Nephron progenitor cell (in vitro differentiated cells): ENCODE measurements around the gene TEAD1.
A peak's percentile ranks its signal among the peaks of the same experiment; 100 is the strongest.

Experiments
- DNase-seq: peaks from one replicate; pipeline ENCODE4 v3.0.0; 2021
- H3K27ac Mint-ChIP-seq: 2 replicates; pipeline ENCODE4 v1.8.0; 2021; ENCODE audit warnings: mild to moderate bottlenecking, moderate library complexity, mixed read lengths
- H3K27me3 Mint-ChIP-seq: 2 replicates; pipeline ENCODE4 v1.8.0; 2021; ENCODE audit warnings: mild to moderate bottlenecking, low read depth, mixed read lengths; ENCODE audit not compliant: poor library complexity
- H3K36me3 Mint-ChIP-seq: 2 replicates; pipeline ENCODE4 v1.8.0; 2021; ENCODE audit warnings: low read depth, mixed read lengths
- H3K4me1 Mint-ChIP-seq: 2 replicates; pipeline ENCODE4 v1.8.0; 2021; ENCODE audit warnings: mixed read lengths
- H3K4me3 Mint-ChIP-seq: 2 replicates; pipeline ENCODE4 v1.8.0; 2021; ENCODE audit warnings: mild to moderate bottlenecking, moderate library complexity, mixed read lengths
- H3K9me3 Mint-ChIP-seq: 2 replicates; pipeline ENCODE4 v1.8.0; 2021; ENCODE audit warnings: mild to moderate bottlenecking, moderate library complexity, mixed read lengths
- TF ChIP-seq, protein P1 (sequence below): fragments of 200-600 bp; sonication (generic); IDR thresholded peaks from 2 replicates; pipeline ENCODE4 v1.5.0; 2021; ENCODE audit warnings: antibody characterized with exemption

Gene TEAD1

GRCh38 chr11:12890476-12890875 lies 216.3 kb downstream of the TEAD1 start:
- peaks cover 36% of the 10 kb centered on the region for H3K36me3 Mint-ChIP-seq
- H3K27me3 Mint-ChIP-seq: no peaks in the 10 kb centered on the region
- TF ChIP-seq, protein P1, sequence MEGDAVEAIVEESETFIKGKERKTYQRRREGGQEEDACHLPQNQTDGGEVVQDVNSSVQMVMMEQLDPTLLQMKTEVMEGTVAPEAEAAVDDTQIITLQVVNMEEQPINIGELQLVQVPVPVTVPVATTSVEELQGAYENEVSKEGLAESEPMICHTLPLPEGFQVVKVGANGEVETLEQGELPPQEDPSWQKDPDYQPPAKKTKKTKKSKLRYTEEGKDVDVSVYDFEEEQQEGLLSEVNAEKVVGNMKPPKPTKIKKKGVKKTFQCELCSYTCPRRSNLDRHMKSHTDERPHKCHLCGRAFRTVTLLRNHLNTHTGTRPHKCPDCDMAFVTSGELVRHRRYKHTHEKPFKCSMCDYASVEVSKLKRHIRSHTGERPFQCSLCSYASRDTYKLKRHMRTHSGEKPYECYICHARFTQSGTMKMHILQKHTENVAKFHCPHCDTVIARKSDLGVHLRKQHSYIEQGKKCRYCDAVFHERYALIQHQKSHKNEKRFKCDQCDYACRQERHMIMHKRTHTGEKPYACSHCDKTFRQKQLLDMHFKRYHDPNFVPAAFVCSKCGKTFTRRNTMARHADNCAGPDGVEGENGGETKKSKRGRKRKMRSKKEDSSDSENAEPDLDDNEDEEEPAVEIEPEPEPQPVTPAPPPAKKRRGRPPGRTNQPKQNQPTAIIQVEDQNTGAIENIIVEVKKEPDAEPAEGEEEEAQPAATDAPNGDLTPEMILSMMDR: no peak
- no peak for DNase-seq
- H3K27ac Mint-ChIP-seq: no peak overlapping the region
- H3K4me3 Mint-ChIP-seq: no peak overlapping the region
- peaks cover 33% of the 10 kb centered on the region for H3K4me1 Mint-ChIP-seq
- no peaks in the 10 kb centered on the region for H3K9me3 Mint-ChIP-seq

GRCh38 chr11:12893787-12894672 lies 219.8 kb downstream of the TEAD1 start:
- TF ChIP-seq, protein P1: peak; percentile 86
- Mint-ChIP-seq H3K27me3 (no peaks in the 10 kb centered on the region), H3K9me3 (no peaks in the 10 kb centered on the region), H3K36me3 (peaks cover 26% of the 10 kb centered on the region), H3K4me3 (no peak overlapping the region), H3K27ac (peak overlapping the region; percentile 48), H3K4me1 (peaks cover 39% of the 10 kb centered on the region)
- peak; percentile 78 for DNase-seq

DNA sequence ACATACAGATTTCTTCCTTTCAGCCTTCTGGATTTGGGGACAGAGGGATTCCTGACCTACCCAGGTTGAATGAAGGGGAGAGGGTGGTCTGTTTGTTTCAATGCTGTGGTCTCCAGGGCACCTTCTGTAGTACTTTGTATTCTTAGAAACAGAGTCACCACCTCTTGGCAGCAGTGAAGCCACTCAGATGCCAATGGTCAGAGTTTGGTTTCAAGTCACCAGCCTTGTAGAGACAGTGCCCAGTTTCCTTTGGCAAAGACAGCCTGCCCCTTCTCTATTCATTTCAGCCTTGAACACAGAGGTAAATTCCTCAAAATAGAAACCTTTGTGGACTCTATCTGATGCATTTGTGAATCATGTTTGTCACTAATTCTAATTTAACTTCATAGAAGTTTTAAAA lies 223.2 kb downstream of the TEAD1 start:
- H3K4me3 Mint-ChIP-seq: no peak overlapping the region
- peaks cover 43% of the 10 kb centered on the region for H3K36me3 Mint-ChIP-seq
- H3K27me3 Mint-ChIP-seq: no peaks in the 10 kb centered on the region
- TF ChIP-seq, protein P1: no peak
- DNase-seq: no peak
- H3K4me1 Mint-ChIP-seq: peaks cover 29% of the 10 kb centered on the region
- H3K9me3 Mint-ChIP-seq: no peaks in the 10 kb centered on the region
- H3K27ac Mint-ChIP-seq: peak overlapping the region; percentile 94

GRCh38 chr11:12897867-12898266 lies 223.6 kb downstream of the TEAD1 start:
- Mint-ChIP-seq H3K27ac (peak overlapping the region; percentile 94), H3K4me1 (peaks cover 27% of the 10 kb centered on the region), H3K9me3 (no peaks in the 10 kb centered on the region), H3K4me3 (no peak overlapping the region), H3K36me3 (peaks cover 47% of the 10 kb centered on the region), H3K27me3 (no peaks in the 10 kb centered on the region)
- TF ChIP-seq, protein P1: no peak
- no peak for DNase-seq

GRCh38 chr11:12900496-12900895 lies 226.3 kb downstream of the TEAD1 start:
- Mint-ChIP-seq H3K36me3 (peaks cover 65% of the 10 kb centered on the region), H3K9me3 (no peaks in the 10 kb centered on the region), H3K4me3 (no peak overlapping the region), H3K27ac (no peak overlapping the region), H3K4me1 (peaks cover 18% of the 10 kb centered on the region), H3K27me3 (no peaks in the 10 kb centered on the region)
- TF ChIP-seq, protein P1: no peak
- DNase-seq: no peak

DNA sequence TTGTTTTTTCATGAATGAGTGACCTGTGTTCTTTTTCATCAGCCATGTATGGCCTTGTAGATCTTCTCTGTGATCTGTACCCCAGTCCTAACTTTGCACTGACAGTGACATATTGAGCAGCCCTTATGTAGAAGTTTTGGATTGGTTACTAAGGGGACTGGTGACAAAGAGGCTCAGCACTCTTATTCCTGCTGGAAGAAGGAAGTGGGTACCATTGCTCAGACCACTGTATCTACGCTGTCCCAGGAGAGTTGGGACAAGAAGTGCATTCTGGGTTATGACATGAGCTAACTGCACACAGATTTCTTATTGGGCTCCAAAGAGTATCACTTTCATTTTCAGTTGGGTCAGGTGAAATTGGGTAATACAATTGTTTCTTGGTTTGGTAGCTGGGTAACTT lies 227.1 kb downstream of the TEAD1 start:
- H3K27ac Mint-ChIP-seq: no peak overlapping the region

More for the DNA sequence above, 227.1 kb downstream of the TEAD1 start:
- Mint-ChIP-seq H3K4me1 (peaks cover 18% of the 10 kb centered on the region), H3K9me3 (no peaks in the 10 kb centered on the region), H3K36me3 (peaks cover 63% of the 10 kb centered on the region), H3K4me3 (no peak overlapping the region), H3K27me3 (no peaks in the 10 kb centered on the region)
- no peak for DNase-seq
- TF ChIP-seq, protein P1: no peak
